ENCODE measurements around the gene FAM13A.

- TF ChIP-seq CTCF (IDR thresholded peaks at IDR 0.05; ENCODE audit: low read depth, low read length) = no peak
- no peak for TF ChIP-seq POLR2A (IDR thresholded peaks at IDR 0.05; ENCODE audit: extremely low read depth, insufficient read length)
- TF ChIP-seq, protein P1, sequence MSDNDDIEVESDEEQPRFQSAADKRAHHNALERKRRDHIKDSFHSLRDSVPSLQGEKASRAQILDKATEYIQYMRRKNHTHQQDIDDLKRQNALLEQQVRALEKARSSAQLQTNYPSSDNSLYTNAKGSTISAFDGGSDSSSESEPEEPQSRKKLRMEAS (IDR thresholded peaks at IDR 0.05; ENCODE audit: low read depth, low read length) = no peak
- TF ChIP-seq MYC (IDR thresholded peaks at IDR 0.05; ENCODE audit: low read depth, low read length) = no peak
Observed at GRCh38 chr4:88927420-88927819, 129.6 kb downstream of the FAM13A start.
